Neural crest cell (in vitro differentiated cells): ENCODE data around the gene ARNT2. TPM values are rescaled to one million over a fixed set of nuclear protein-coding genes. Genes with fewer than 3 reads are reported as not detected.

Experiments
- DNase-seq: peaks from one replicate; pipeline ENCODE4 v3.0.0; 2021; ENCODE audit warnings: low read depth, mixed read lengths, low spot score
- H3K27ac Mint-ChIP-seq: one replicate; pipeline ENCODE4 v1.8.0; 2021; ENCODE audit warnings: mild to moderate bottlenecking, mixed read lengths; ENCODE audit not compliant: unreplicated experiment
- H3K27me3 Mint-ChIP-seq: 2 replicates; pipeline ENCODE4 v1.8.0; 2021; ENCODE audit warnings: low read depth, mild to moderate bottlenecking, mixed read lengths
- H3K36me3 Mint-ChIP-seq: 2 replicates; pipeline ENCODE4 v1.8.0; 2021; ENCODE audit warnings: low read depth, mild to moderate bottlenecking, mixed read lengths
- H3K4me1 Mint-ChIP-seq: 2 replicates; pipeline ENCODE4 v1.8.0; 2021; ENCODE audit warnings: mixed read lengths
- H3K4me3 Mint-ChIP-seq: one replicate; pipeline ENCODE4 v1.8.0; 2021; ENCODE audit warnings: mild to moderate bottlenecking, mixed read lengths
- H3K9me3 Mint-ChIP-seq: 2 replicates; pipeline ENCODE4 v1.8.0; 2021; ENCODE audit warnings: mixed read lengths
- CTCF ChIP-seq: fragments of 200-600 bp; sonication (generic); conservative IDR thresholded peaks from 2 replicates; pipeline ENCODE4 v1.5.0; 2021; ENCODE audit warnings: antibody characterized with exemption, mild to moderate bottlenecking
- total RNA-seq: library from RNA; stranded (reverse); gene quantifications from 2 replicates; pipeline ENCODE4 v1.2.1, GENCODE V29; 2021

ARNT2 gene
- total RNA-seq, 1 donor from 2014 or later, result 58.3 TPM

GRCh38 chr15:80578206-80578595 lies 174.0 kb downstream of the ARNT2 start:
- H3K27me3 Mint-ChIP-seq, result no peaks in the 10 kb centered on the region
- TF ChIP-seq CTCF, result no peak
- H3K27ac Mint-ChIP-seq, result no peak overlapping the region
- no peaks in the 10 kb centered on the region for H3K4me1 Mint-ChIP-seq
- H3K9me3 Mint-ChIP-seq, result no peaks in the 10 kb centered on the region
- H3K36me3 Mint-ChIP-seq, result peaks cover 20% of the 10 kb centered on the region
- DNase-seq, result no peak
- H3K4me3 Mint-ChIP-seq, result no peak overlapping the region

GRCh38 chr15:80578871-80579270 lies 174.7 kb downstream of the ARNT2 start:
- Mint-ChIP-seq H3K36me3 (peaks cover 18% of the 10 kb centered on the region), H3K9me3 (no peaks in the 10 kb centered on the region), H3K4me1 (no peaks in the 10 kb centered on the region), H3K4me3 (no peak overlapping the region), H3K27me3 (no peaks in the 10 kb centered on the region), H3K27ac (no peak overlapping the region)
- DNase-seq, result no peak
- no peak for TF ChIP-seq CTCF

GRCh38 chr15:80579611-80580010 lies 175.4 kb downstream of the ARNT2 start:
- no peaks in the 10 kb centered on the region for H3K4me1 Mint-ChIP-seq
- no peak overlapping the region for H3K27ac Mint-ChIP-seq
- H3K27me3 Mint-ChIP-seq, result no peaks in the 10 kb centered on the region
- H3K4me3 Mint-ChIP-seq, result no peak overlapping the region
- no peak for TF ChIP-seq CTCF
- no peaks in the 10 kb centered on the region for H3K9me3 Mint-ChIP-seq
- peaks cover 18% of the 10 kb centered on the region for H3K36me3 Mint-ChIP-seq
- DNase-seq, result no peak

GRCh38 chr15:80580106-80580505 lies 175.9 kb downstream of the ARNT2 start:
- TF ChIP-seq CTCF, result no peak
- no peak for DNase-seq
- H3K27ac Mint-ChIP-seq, result no peak overlapping the region
- H3K36me3 Mint-ChIP-seq, result peaks cover 13% of the 10 kb centered on the region
- H3K9me3 Mint-ChIP-seq, result no peaks in the 10 kb centered on the region
- H3K4me3 Mint-ChIP-seq, result no peak overlapping the region
- H3K4me1 Mint-ChIP-seq, result no peaks in the 10 kb centered on the region
- no peaks in the 10 kb centered on the region for H3K27me3 Mint-ChIP-seq

- no peak overlapping the region for H3K4me3 Mint-ChIP-seq
- no peaks in the 10 kb centered on the region for H3K27me3 Mint-ChIP-seq
- no peak for DNase-seq
- H3K27ac Mint-ChIP-seq, result no peak overlapping the region
- peaks cover 11% of the 10 kb centered on the region for H3K36me3 Mint-ChIP-seq
- H3K4me1 Mint-ChIP-seq, result no peaks in the 10 kb centered on the region
- no peak for TF ChIP-seq CTCF
- no peaks in the 10 kb centered on the region for H3K9me3 Mint-ChIP-seq
These were observed 176.5 kb downstream of the ARNT2 start for GRCh38 chr15:80580536-80581260.
